GM19468 (cell line): ENCODE data around the gene FNDC1.

ENCODE experiments used
- ATAC-seq: cut with Tn5 transposase; IDR thresholded peaks from one replicate; pipeline ENCODE4 v1.9.1; 2021; ENCODE audit warnings: mild to moderate bottlenecking, moderate library complexity, moderate number of reproducible peaks; ENCODE audit not compliant: unreplicated experiment; ENCODE audit errors: extremely low read depth

The FNDC1 gene

GRCh38 chr6:159156089-159156488 is 13.1 kb upstream of the FNDC1 start:
- ATAC-seq, result no peak

- ATAC-seq, result no peak
Measured at GRCh38 chr6:159157431-159157830, 11.8 kb upstream of the FNDC1 start.

- no peak for ATAC-seq
Measured at GRCh38 chr6:159161839-159162238, 7.4 kb upstream of the FNDC1 start.

- ATAC-seq, result no peak
Measured at GRCh38 chr6:159163901-159164370, 5.3 kb upstream of the FNDC1 start.

GRCh38 chr6:159168536-159169192 is 536 bp upstream of the FNDC1 start:
- ATAC-seq, result no peak

- no peak for ATAC-seq
Measured at GRCh38 chr6:159169557-159170332, 545 bp downstream of the FNDC1 start.

GRCh38 chr6:159170333-159170672 is 1.1 kb downstream of the FNDC1 start:
- no peak for ATAC-seq

GRCh38 chr6:159170999-159171712 is 2.0 kb downstream of the FNDC1 start:
- ATAC-seq, result no peak

GRCh38 chr6:159172091-159172491 is 2.9 kb downstream of the FNDC1 start:
- ATAC-seq, result no peak

- no peak for ATAC-seq
Measured at GRCh38 chr6:159174263-159174969, 5.2 kb downstream of the FNDC1 start.

- ATAC-seq, result no peak
Measured at GRCh38 chr6:159176913-159177312, 7.7 kb downstream of the FNDC1 start.

- no peak for ATAC-seq
Measured at GRCh38 chr6:159178847-159179246, 9.6 kb downstream of the FNDC1 start.

- no peak for ATAC-seq
Measured at GRCh38 chr6:159180001-159180400, 10.8 kb downstream of the FNDC1 start.

- no peak for ATAC-seq
Measured at GRCh38 chr6:159181914-159182313, 12.7 kb downstream of the FNDC1 start.

GRCh38 chr6:159184559-159184958 is 15.4 kb downstream of the FNDC1 start:
- no peak for ATAC-seq

- no peak for ATAC-seq
Measured at GRCh38 chr6:159190460-159190859, 21.3 kb downstream of the FNDC1 start.

- ATAC-seq, result no peak
Measured at GRCh38 chr6:159193923-159194322, 24.7 kb downstream of the FNDC1 start.

- no peak for ATAC-seq
Measured at GRCh38 chr6:159194421-159194820, 25.2 kb downstream of the FNDC1 start.

GRCh38 chr6:159196430-159196975 is 27.3 kb downstream of the FNDC1 start:
- ATAC-seq, result no peak

GRCh38 chr6:159197251-159197650 is 28.1 kb downstream of the FNDC1 start:
- no peak for ATAC-seq
